ENCODE results near the gene DDC. TPM values are rescaled to one million over a fixed set of nuclear protein-coding genes. Genes with fewer than 3 reads are reported as not detected.

DDC gene
- total RNA-seq, 5 donors from 2014 or later (not counting 1 experiment from before 2014, with no cell fraction given), result not detected

- no peaks in the 10 kb centered on the region for H3K9me3 Mint-ChIP-seq
- no peaks in the 10 kb centered on the region for H3K36me3 Mint-ChIP-seq
- Histone ChIP-seq H3K4me3 (ENCODE audit: control insufficient read depth in 1 of 2, extremely low read depth in 1 of 2, low read length in 1 of 2) (no peak overlapping the region), H3K36me3 (ENCODE audit: control insufficient read depth in 2 of 2, extremely low read depth in 1 of 2, insufficient read depth in 1 of 2, low read length in 1 of 2) (no peaks in the 10 kb centered on the region), H3K9me3 (no peaks in the 10 kb centered on the region), H3K27me3 (replicated peaks in 1 of 2; ENCODE audit: control insufficient read depth in 2 of 2, extremely low read depth in 1 of 2, insufficient read depth in 2 of 2, low read length in 1 of 2) (peaks cover 0 to 34% of the 10 kb centered on the region in 2 experiments), H3K27ac (ENCODE audit: low read length) (no peak overlapping the region), H3K4me1 (ENCODE audit: control insufficient read depth in 1 of 2, extremely low read depth in 1 of 2, insufficient read depth in 2 of 2, low read length in 2 of 2) (no peaks in the 10 kb centered on the region)
- H3K27me3 Mint-ChIP-seq, result peaks cover 18 to 21% of the 10 kb centered on the region in 2 donors
- POLR2A ChIA-PET, result no interaction called here
- no peaks in the 10 kb centered on the region for H3K4me1 Mint-ChIP-seq
- no peak overlapping the region for H3K27ac Mint-ChIP-seq
- 70% methylated on average over 6 of the region's 6 CpGs for WGBS (ENCODE audit: insufficient coverage)
- no peak for DNase-seq
- ATAC-seq (replicated peaks in 1 of 4), result no peak
- H3K4me3 Mint-ChIP-seq, result no peak overlapping the region
- CTCF ChIA-PET, result no interaction called here
Observed at GRCh38 chr7:50499092-50499491, 66.1 kb downstream of the DDC start.

GRCh38 chr7:50497968-50498367 lies 67.2 kb downstream of the DDC start:
- H3K27ac Mint-ChIP-seq, result no peak overlapping the region
- peaks cover 21 to 26% of the 10 kb centered on the region in 2 donors for H3K27me3 Mint-ChIP-seq
- peaks cover 0 to 33% of the 10 kb centered on the region in 2 experiments for H3K27me3 ChIP-seq (replicated peaks in 1 of 2; ENCODE audit: control insufficient read depth in 2 of 2, extremely low read depth in 1 of 2, insufficient read depth in 2 of 2, low read length in 1 of 2)
- no peak overlapping the region for H3K4me3 Mint-ChIP-seq
- no peak overlapping the region for H3K27ac ChIP-seq (ENCODE audit: low read length)
- H3K9me3 ChIP-seq, result no peaks in the 10 kb centered on the region
- no peaks in the 10 kb centered on the region for H3K4me1 Mint-ChIP-seq
- no peaks in the 10 kb centered on the region for H3K36me3 Mint-ChIP-seq
- POLR2A ChIA-PET, result no interaction called here
- H3K36me3 ChIP-seq (ENCODE audit: control insufficient read depth in 2 of 2, extremely low read depth in 1 of 2, insufficient read depth in 1 of 2, low read length in 1 of 2), result no peaks in the 10 kb centered on the region
- ATAC-seq (replicated peaks in 1 of 4), result no peak
- CTCF ChIA-PET, result no interaction called here
- no peak for DNase-seq
- H3K4me1 ChIP-seq (ENCODE audit: control insufficient read depth in 1 of 2, extremely low read depth in 1 of 2, insufficient read depth in 2 of 2, low read length in 2 of 2), result no peaks in the 10 kb centered on the region
- no peak overlapping the region for H3K4me3 ChIP-seq (ENCODE audit: control insufficient read depth in 1 of 2, extremely low read depth in 1 of 2, low read length in 1 of 2)
- no peaks in the 10 kb centered on the region for H3K9me3 Mint-ChIP-seq
- no CpG with 5 or more reads among the region's 5 CpGs for WGBS (ENCODE audit: insufficient coverage)

- CTCF ChIA-PET, result no interaction called here
- Histone ChIP-seq H3K36me3 (ENCODE audit: control insufficient read depth in 2 of 2, extremely low read depth in 1 of 2, insufficient read depth in 1 of 2, low read length in 1 of 2) (no peaks in the 10 kb centered on the region), H3K9me3 (no peaks in the 10 kb centered on the region), H3K27me3 (replicated peaks in 1 of 2; ENCODE audit: control insufficient read depth in 2 of 2, extremely low read depth in 1 of 2, insufficient read depth in 2 of 2, low read length in 1 of 2) (peaks cover 0 to 31% of the 10 kb centered on the region in 2 experiments), H3K4me3 (ENCODE audit: control insufficient read depth in 1 of 2, extremely low read depth in 1 of 2, low read length in 1 of 2) (no peak overlapping the region), H3K27ac (ENCODE audit: low read length) (no peak overlapping the region), H3K4me1 (ENCODE audit: control insufficient read depth in 1 of 2, extremely low read depth in 1 of 2, insufficient read depth in 2 of 2, low read length in 2 of 2) (no peaks in the 10 kb centered on the region)
- no peak overlapping the region for H3K4me3 Mint-ChIP-seq
- no peak for DNase-seq
- no peak overlapping the region for H3K27ac Mint-ChIP-seq
- H3K36me3 Mint-ChIP-seq, result no peaks in the 10 kb centered on the region
- no peaks in the 10 kb centered on the region for H3K4me1 Mint-ChIP-seq
- 17% methylated on average over 3 of the region's 8 CpGs for WGBS (ENCODE audit: insufficient coverage)
- peaks cover 21 to 27% of the 10 kb centered on the region in 2 donors for H3K27me3 Mint-ChIP-seq
- POLR2A ChIA-PET, result no interaction called here
- ATAC-seq (replicated peaks in 1 of 4), result no peak
- H3K9me3 Mint-ChIP-seq, result no peaks in the 10 kb centered on the region
Observed at GRCh38 chr7:50497068-50497642, 68.0 kb downstream of the DDC start.

GRCh38 chr7:50496569-50496968 lies 68.6 kb downstream of the DDC start:
- Histone ChIP-seq H3K4me1 (ENCODE audit: control insufficient read depth in 1 of 2, extremely low read depth in 1 of 2, insufficient read depth in 2 of 2, low read length in 2 of 2) (no peaks in the 10 kb centered on the region), H3K27me3 (replicated peaks in 1 of 2; ENCODE audit: control insufficient read depth in 2 of 2, extremely low read depth in 1 of 2, insufficient read depth in 2 of 2, low read length in 1 of 2) (peaks cover 0 to 31% of the 10 kb centered on the region in 2 experiments), H3K27ac (ENCODE audit: low read length) (no peak overlapping the region), H3K36me3 (ENCODE audit: control insufficient read depth in 2 of 2, extremely low read depth in 1 of 2, insufficient read depth in 1 of 2, low read length in 1 of 2) (no peaks in the 10 kb centered on the region), H3K4me3 (ENCODE audit: control insufficient read depth in 1 of 2, extremely low read depth in 1 of 2, low read length in 1 of 2) (no peak overlapping the region), H3K9me3 (no peaks in the 10 kb centered on the region)
- Mint-ChIP-seq H3K9me3 (no peaks in the 10 kb centered on the region), H3K27ac (no peak overlapping the region), H3K36me3 (no peaks in the 10 kb centered on the region), H3K27me3 (peaks cover 21 to 27% of the 10 kb centered on the region in 2 donors), H3K4me1 (no peaks in the 10 kb centered on the region), H3K4me3 (no peak overlapping the region)
- ATAC-seq (replicated peaks in 1 of 4) (no peak), DNase-seq (no peak)
- POLR2A ChIA-PET, result no interaction called here
- CTCF ChIA-PET, result interaction anchor here in 1 of 2 donors (0.7 kb wide), 1 partner anchor 1318 kb away, joined by 3 read pairs; no protein-coding TSS in a partner anchor
- 41% methylated on average over 4 of the region's 6 CpGs for WGBS (ENCODE audit: insufficient coverage)

GRCh38 chr7:50495746-50496145 lies 69.5 kb downstream of the DDC start:
- Histone ChIP-seq H3K4me1 (ENCODE audit: control insufficient read depth in 1 of 2, extremely low read depth in 1 of 2, insufficient read depth in 2 of 2, low read length in 2 of 2) (no peaks in the 10 kb centered on the region), H3K4me3 (ENCODE audit: control insufficient read depth in 1 of 2, extremely low read depth in 1 of 2, low read length in 1 of 2) (no peak overlapping the region), H3K36me3 (ENCODE audit: control insufficient read depth in 2 of 2, extremely low read depth in 1 of 2, insufficient read depth in 1 of 2, low read length in 1 of 2) (no peaks in the 10 kb centered on the region), H3K27me3 (replicated peaks in 1 of 2; ENCODE audit: control insufficient read depth in 2 of 2, extremely low read depth in 1 of 2, insufficient read depth in 2 of 2, low read length in 1 of 2) (peaks cover 0 to 26% of the 10 kb centered on the region in 2 experiments), H3K27ac (ENCODE audit: low read length) (no peak overlapping the region), H3K9me3 (no peaks in the 10 kb centered on the region)
- Mint-ChIP-seq H3K4me3 (no peak overlapping the region), H3K27me3 (peaks cover 21 to 27% of the 10 kb centered on the region in 2 donors), H3K9me3 (no peaks in the 10 kb centered on the region), H3K27ac (no peak overlapping the region), H3K36me3 (no peaks in the 10 kb centered on the region), H3K4me1 (no peaks in the 10 kb centered on the region)
- 100% methylated on average over 1 of the region's 3 CpGs for WGBS (ENCODE audit: insufficient coverage)
- POLR2A ChIA-PET, result no interaction called here
- CTCF ChIA-PET, result interaction anchor here in 1 of 2 donors (0.7 kb wide), 1 partner anchor 1317 kb away, joined by 3 read pairs; no protein-coding TSS in a partner anchor
- ATAC-seq (replicated peaks in 1 of 4), result no peak
- no peak for DNase-seq

GRCh38 chr7:50492770-50493519 lies 72.3 kb downstream of the DDC start:
- H3K9me3 Mint-ChIP-seq, result no peaks in the 10 kb centered on the region
- H3K27ac Mint-ChIP-seq, result no peak overlapping the region
- WGBS (ENCODE audit: insufficient coverage), result 86% methylated on average over 28 of the region's 30 CpGs
- ATAC-seq (replicated peaks in 1 of 4) (no peak), DNase-seq (no peak)
- Histone ChIP-seq H3K4me1 (ENCODE audit: control insufficient read depth in 1 of 2, extremely low read depth in 1 of 2, insufficient read depth in 2 of 2, low read length in 2 of 2) (no peaks in the 10 kb centered on the region), H3K9me3 (no peaks in the 10 kb centered on the region), H3K27me3 (replicated peaks in 1 of 2; ENCODE audit: control insufficient read depth in 2 of 2, extremely low read depth in 1 of 2, insufficient read depth in 2 of 2, low read length in 1 of 2) (peaks cover 0 to 13% of the 10 kb centered on the region in 2 experiments), H3K27ac (ENCODE audit: low read length) (no peak overlapping the region), H3K4me3 (ENCODE audit: control insufficient read depth in 1 of 2, extremely low read depth in 1 of 2, low read length in 1 of 2) (no peak overlapping the region), H3K36me3 (ENCODE audit: control insufficient read depth in 2 of 2, extremely low read depth in 1 of 2, insufficient read depth in 1 of 2, low read length in 1 of 2) (no peaks in the 10 kb centered on the region)
- H3K4me1 Mint-ChIP-seq, result no peaks in the 10 kb centered on the region
- no peak overlapping the region for H3K4me3 Mint-ChIP-seq
- peaks cover 8 to 21% of the 10 kb centered on the region in 2 donors for H3K27me3 Mint-ChIP-seq
- no peaks in the 10 kb centered on the region for H3K36me3 Mint-ChIP-seq
- ChIA-PET POLR2A (no interaction called here), CTCF (no interaction called here)

Data from T-cell (primary cell).